Measurements from ENCODE around the gene RING1.
A peak's percentile ranks its signal among the peaks of the same experiment; 100 is the strongest.
"Not testable (repeated sequence)": the region's sequence is repeated elsewhere in the genome, so short reads cannot be mapped to it uniquely, and the experiment has no call there.

RING1 gene

GRCh38 chr6:33206027-33206863, 2.1 kb upstream of the RING1 start:
- DNase-seq (ENCODE audit: low spot score), result no peak

GRCh38 chr6:33206864-33207551, 1.3 kb upstream of the RING1 start:
- DNase-seq (ENCODE audit: low spot score), result no peak

- peak; percentile 19 for DNase-seq (ENCODE audit: low spot score)
Observed at GRCh38 chr6:33207552-33208090, 679 bp upstream of the RING1 start.

- DNase-seq (ENCODE audit: low spot score), result no peak
Observed at GRCh38 chr6:33209856-33210255, 1.6 kb downstream of the RING1 start.

- DNase-seq (ENCODE audit: low spot score), result no peak
Observed at GRCh38 chr6:33211136-33211535, 2.8 kb downstream of the RING1 start.

GRCh38 chr6:33211666-33212422, 3.5 kb downstream of the RING1 start:
- no peak for DNase-seq (ENCODE audit: low spot score)

- DNase-seq (ENCODE audit: low spot score), result no peak
Observed at GRCh38 chr6:33212857-33213165, 4.5 kb downstream of the RING1 start.

- DNase-seq (ENCODE audit: low spot score), result no peak
Observed at GRCh38 chr6:33213166-33213988, 5.1 kb downstream of the RING1 start.

- DNase-seq (ENCODE audit: low spot score), result no peak
Observed at GRCh38 chr6:33213989-33214335, 5.7 kb downstream of the RING1 start.

GRCh38 chr6:33215271-33216116, 7.2 kb downstream of the RING1 start:
- no peak for DNase-seq (ENCODE audit: low spot score)

GRCh38 chr6:33216117-33216649, 7.9 kb downstream of the RING1 start:
- no peak for DNase-seq (ENCODE audit: low spot score)

GRCh38 chr6:33217246-33217645, 8.9 kb downstream of the RING1 start:
- no peak for DNase-seq (ENCODE audit: low spot score)

GRCh38 chr6:33217681-33218080, 9.4 kb downstream of the RING1 start:
- no peak for DNase-seq (ENCODE audit: low spot score)

- DNase-seq (ENCODE audit: low spot score), result not testable (repeated sequence)
Observed at GRCh38 chr6:33226503-33227120, 18.3 kb downstream of the RING1 start.

GRCh38 chr6:33235221-33235634, 26.9 kb downstream of the RING1 start:
- DNase-seq (ENCODE audit: low spot score), result no peak

- DNase-seq (ENCODE audit: low spot score), result no peak
Observed at GRCh38 chr6:33236328-33236727, 28.0 kb downstream of the RING1 start.

- no peak for DNase-seq (ENCODE audit: low spot score)
Observed at GRCh38 chr6:33236852-33237251, 28.6 kb downstream of the RING1 start.

- no peak for DNase-seq (ENCODE audit: low spot score)
Observed at GRCh38 chr6:33237741-33238140, 29.4 kb downstream of the RING1 start.

- no peak for DNase-seq (ENCODE audit: low spot score)
Observed at GRCh38 chr6:33241968-33242367, 33.7 kb downstream of the RING1 start.

- DNase-seq (ENCODE audit: low spot score), result no peak
Observed at GRCh38 chr6:33243476-33243875, 35.2 kb downstream of the RING1 start.

Data from LoVo (cell line).